Tibial nerve (tissue), 4 donors: Measurements from ENCODE around the gene IL31RA. TPM values are rescaled to one million over a fixed set of nuclear protein-coding genes. Genes with fewer than 3 reads are reported as not detected.

Experiments used
- DNase-seq, 2 donors: peaks; one replicate each; pipeline ENCODE4 v3.0.0-alpha.2; 2019; ENCODE audit warnings: low spot score in 2 of 2
- H3K27ac ChIP-seq, 4 donors: fragments of 200-600 bp; sonication (generic) in 3 of 4; one replicate each; pipeline ENCODE4 v1.5.1; 2017 to 2019; ENCODE audit warnings: mild to moderate bottlenecking in 1 of 4
- H3K27me3 ChIP-seq, 2 donors: fragments of 200-600 bp; sonication (generic) in 1 of 2; one replicate each; pipeline versions ENCODE4 v1.5.1 to v1.6.0; 2017 to 2019
- H3K36me3 ChIP-seq, 3 donors: fragments of 200-600 bp; sonication (generic); one replicate each; pipeline ENCODE4 v1.5.1; 2018 to 2019
- H3K4me1 ChIP-seq, 4 donors: fragments of 200-600 bp; sonication (generic) in 3 of 4; one replicate each; pipeline ENCODE4 v1.5.1; 2017 to 2019
- H3K4me3 ChIP-seq, 4 donors: fragments of 200-600 bp; sonication (generic) in 3 of 4; one replicate each; pipeline ENCODE4 v1.5.1; 2017 to 2019; ENCODE audit warnings: mild to moderate bottlenecking in 1 of 4, moderate library complexity in 1 of 4
- H3K9me3 ChIP-seq, 4 donors: fragments of 200-600 bp; sonication (generic) in 3 of 4; one replicate each; pipeline ENCODE4 v1.5.1; 2017 to 2019
- CTCF ChIP-seq, 5 experiments: fragments of 200-600 bp in 3 of 5; fragments of 450-650 bp in 2 of 5; sonication (generic) in 3 of 5; IDR thresholded peaks; one replicate each; pipeline ENCODE4 v1.5.1; 2016 to 2019; ENCODE audit warnings: antibody characterized with exemption in 5 of 5, mild to moderate bottlenecking in 3 of 5, moderate library complexity in 2 of 5
- EP300 ChIP-seq, 2 donors: sonication (generic); formaldehyde crosslinking; IDR thresholded peaks; one replicate each; pipeline ENCODE4 v1.6.1; 2017; ENCODE audit warnings: antibody characterized with exemption in 2 of 2, mild to moderate bottlenecking in 1 of 2
- POLR2A ChIP-seq, 2 donors: fragments of 450-650 bp; IDR thresholded peaks; one replicate each; pipeline ENCODE4 v1.6.1; 2017; ENCODE audit warnings: antibody characterized with exemption in 2 of 2, mild to moderate bottlenecking in 2 of 2, moderate library complexity in 2 of 2
- WGBS, 2 donors: methylation state at CpG; one replicate each; pipeline ENCODE4 v1.1.5; 2018; 5-methylcytosine and 5-hydroxymethylcytosine counted together
- total RNA-seq, 4 donors: library from RNA; depleted of rRNA; stranded (reverse); fragments of >200 nt; gene quantifications; one replicate each; pipeline ENCODE4 v1.1.0, GENCODE V29; 2016

Gene IL31RA
- total RNA-seq, 4 donors from 2014 or later, result 0.60 TPM; not detected in 3

GRCh38 chr5:55911784-55912653 lies 60.9 kb downstream of the IL31RA start:
- no peak for TF ChIP-seq CTCF (IDR thresholded peaks at IDR 0.05)
- TF ChIP-seq EP300 (IDR thresholded peaks at IDR 0.05), result no peak
- no peak for TF ChIP-seq POLR2A (IDR thresholded peaks at IDR 0.05)
- H3K4me1 ChIP-seq, result no peaks in the 10 kb centered on the region
- no peaks in the 10 kb centered on the region for H3K36me3 ChIP-seq
- H3K9me3 ChIP-seq, result no peaks in the 10 kb centered on the region
- no peaks in the 10 kb centered on the region for H3K27me3 ChIP-seq
- 61 to 63% methylated on average over 2 of the region's 2 CpGs for WGBS, 2 donors
- no peak for DNase-seq
- no peak overlapping the region for H3K4me3 ChIP-seq
- no peak overlapping the region for H3K27ac ChIP-seq

- H3K36me3 ChIP-seq, result no peaks in the 10 kb centered on the region
- no peak overlapping the region for H3K4me3 ChIP-seq
- DNase-seq, result no peak
- no peak overlapping the region for H3K27ac ChIP-seq
- no peaks in the 10 kb centered on the region for H3K4me1 ChIP-seq
- no peak for TF ChIP-seq POLR2A (IDR thresholded peaks at IDR 0.05)
- TF ChIP-seq CTCF (IDR thresholded peaks at IDR 0.05), result no peak
- H3K9me3 ChIP-seq, result no peaks in the 10 kb centered on the region
- H3K27me3 ChIP-seq, result no peaks in the 10 kb centered on the region
- 97% methylated on average over 7 to 10 of the region's 10 CpGs for WGBS, 2 donors
These were observed 62.6 kb downstream of the IL31RA start for GRCh38 chr5:55913466-55914413.

- Histone ChIP-seq H3K9me3 (no peaks in the 10 kb centered on the region), H3K27me3 (no peaks in the 10 kb centered on the region), H3K4me1 (no peaks in the 10 kb centered on the region), H3K27ac (no peak overlapping the region), H3K4me3 (no peak overlapping the region), H3K36me3 (no peaks in the 10 kb centered on the region)
- no peak for TF ChIP-seq EP300 (IDR thresholded peaks at IDR 0.05)
- TF ChIP-seq POLR2A (IDR thresholded peaks at IDR 0.05), result no peak
- TF ChIP-seq CTCF (IDR thresholded peaks at IDR 0.05), result no peak
- DNase-seq, result no peak
- WGBS, 2 donors, result 86 to 94% methylated on average over 2 of the region's 2 CpGs
These were observed 63.8 kb downstream of the IL31RA start for GRCh38 chr5:55914971-55915370.

GRCh38 chr5:55915783-55916182 lies 64.6 kb downstream of the IL31RA start:
- H3K27me3 ChIP-seq, result no peaks in the 10 kb centered on the region
- H3K9me3 ChIP-seq, result no peaks in the 10 kb centered on the region
- 73 to 84% methylated on average over 3 of the region's 3 CpGs for WGBS, 2 donors
- no peaks in the 10 kb centered on the region for H3K4me1 ChIP-seq
- H3K4me3 ChIP-seq, result no peak overlapping the region
- no peak for DNase-seq
- no peak for TF ChIP-seq CTCF (IDR thresholded peaks at IDR 0.05)
- no peak for TF ChIP-seq EP300 (IDR thresholded peaks at IDR 0.05)
- no peak for TF ChIP-seq POLR2A (IDR thresholded peaks at IDR 0.05)
- no peak overlapping the region for H3K27ac ChIP-seq
- no peaks in the 10 kb centered on the region for H3K36me3 ChIP-seq

- DNase-seq, result no peak
- TF ChIP-seq CTCF (IDR thresholded peaks at IDR 0.05) (no peak), POLR2A (IDR thresholded peaks at IDR 0.05) (no peak), EP300 (IDR thresholded peaks at IDR 0.05) (no peak)
- no peaks in the 10 kb centered on the region for H3K4me1 ChIP-seq
- 84 to 96% methylated on average over 10 of the region's 10 CpGs for WGBS, 2 donors
- no peaks in the 10 kb centered on the region for H3K27me3 ChIP-seq
- H3K27ac ChIP-seq, result no peak overlapping the region
- no peaks in the 10 kb centered on the region for H3K36me3 ChIP-seq
- H3K9me3 ChIP-seq, result no peaks in the 10 kb centered on the region
- no peak overlapping the region for H3K4me3 ChIP-seq
These were observed 65.8 kb downstream of the IL31RA start for GRCh38 chr5:55916986-55917385.
